ENCODE measurements around the gene CEL.

The CEL gene

DNA sequence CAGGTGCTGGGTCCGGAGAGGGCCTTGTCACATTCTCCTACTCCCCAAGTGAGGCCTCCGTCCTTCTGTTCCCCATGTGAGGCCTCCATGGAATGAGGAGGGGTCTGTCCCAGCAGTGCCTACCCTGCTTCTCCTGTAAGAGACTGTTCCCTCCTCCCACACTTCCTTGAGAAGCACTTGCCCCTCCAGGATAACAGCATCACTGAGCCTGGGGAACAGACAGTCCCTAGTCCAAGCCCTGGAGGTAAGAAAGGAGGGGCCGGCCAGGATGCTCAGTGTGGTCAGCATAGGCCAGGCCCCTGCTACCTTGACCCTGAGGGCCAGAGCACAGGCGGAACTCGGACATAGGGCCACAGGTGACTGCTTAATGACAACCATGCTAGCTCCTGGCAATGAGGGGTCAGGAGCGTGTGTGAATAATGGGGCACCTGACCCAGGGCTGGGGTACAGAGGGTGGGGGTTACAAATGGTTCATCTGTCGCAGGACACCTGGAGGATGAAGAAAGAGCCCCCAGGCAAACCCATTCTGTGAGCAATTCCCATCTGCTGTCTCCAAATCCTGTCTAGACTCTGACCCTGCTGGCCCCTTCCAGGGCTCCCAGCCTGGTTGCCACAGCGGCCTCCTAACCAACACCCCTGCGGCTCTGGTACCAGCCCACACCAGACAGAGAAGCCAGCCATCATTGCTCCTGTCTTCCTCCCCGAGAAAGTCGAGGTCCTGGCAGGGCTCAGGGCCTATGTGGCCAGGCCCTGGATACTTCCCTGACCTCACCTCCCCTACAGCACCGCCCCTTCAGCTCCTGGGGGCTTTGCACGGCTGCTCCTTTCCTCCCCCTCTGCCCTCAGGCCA, 39.0 kb downstream of the CEL start:
- Histone ChIP-seq H3K4me1 (ENCODE audit: control insufficient read depth, insufficient read depth, low read length) (no peaks in the 10 kb centered on the region), H3K9me3 (replicated peaks; ENCODE audit: low read length) (peaks cover 7% of the 10 kb centered on the region), H3K9ac (ENCODE audit: low read depth, low read length) (no peak overlapping the region), H3K4me3 (ENCODE audit: low read length) (no peak overlapping the region), H3K27me3 (ENCODE audit: control insufficient read depth, insufficient read depth, low read length) (no peaks in the 10 kb centered on the region), H3K36me3 (ENCODE audit: insufficient read depth, low read length) (peaks cover 50% of the 10 kb centered on the region), H3K4me2 (ENCODE audit: low read length) (no peak overlapping the region)

DNA sequence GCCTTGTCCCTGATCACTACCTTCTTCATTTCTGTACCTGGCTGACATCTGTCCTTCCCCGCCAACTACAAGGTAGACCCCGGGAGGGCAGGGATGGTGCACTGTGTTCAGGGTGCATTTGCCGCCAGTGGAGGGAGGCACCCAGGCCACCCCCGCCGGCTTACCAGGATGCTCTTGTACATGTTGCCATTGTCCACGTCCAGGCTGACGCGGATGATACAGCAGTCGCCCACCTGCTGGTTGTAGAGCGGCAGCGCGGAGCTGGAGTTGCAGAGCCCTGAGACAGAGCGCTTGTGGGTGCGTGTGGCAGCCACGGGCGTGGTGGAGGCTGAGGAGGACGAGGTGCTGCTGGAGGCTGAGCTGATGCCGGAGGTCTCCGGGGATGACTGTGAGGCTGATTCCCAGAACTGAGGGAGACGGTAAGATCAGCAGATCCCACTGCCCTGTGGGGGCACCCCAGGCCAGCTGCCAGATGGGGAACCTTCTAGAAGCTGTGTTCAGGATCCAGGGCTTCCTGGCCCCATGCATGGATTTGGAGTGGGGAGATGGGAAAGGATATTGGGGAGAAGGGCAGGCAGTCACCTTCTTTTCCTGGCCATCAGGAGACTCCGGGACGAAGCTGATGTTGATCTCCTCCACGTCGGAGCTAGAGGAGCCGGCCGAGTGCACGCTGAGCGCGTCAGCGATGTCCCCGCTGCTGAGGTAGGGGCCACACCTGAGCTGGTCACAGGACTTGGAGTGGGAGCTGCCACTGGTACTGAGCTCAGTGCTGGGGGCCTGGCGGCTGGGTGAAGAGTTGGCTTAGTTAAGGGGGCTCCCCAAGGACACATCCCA, 39.8 kb downstream of the CEL start:
- H3K4me2 ChIP-seq (ENCODE audit: low read length), result no peak overlapping the region
- H3K9me3 ChIP-seq (replicated peaks; ENCODE audit: low read length), result peaks cover 2% of the 10 kb centered on the region
- H3K4me3 ChIP-seq (ENCODE audit: low read length), result no peak overlapping the region
- peaks cover 51% of the 10 kb centered on the region for H3K36me3 ChIP-seq (ENCODE audit: insufficient read depth, low read length)
- no peaks in the 10 kb centered on the region for H3K4me1 ChIP-seq (ENCODE audit: control insufficient read depth, insufficient read depth, low read length)
- H3K27me3 ChIP-seq (ENCODE audit: control insufficient read depth, insufficient read depth, low read length), result no peaks in the 10 kb centered on the region
- H3K9ac ChIP-seq (ENCODE audit: low read depth, low read length), result no peak overlapping the region

DNA sequence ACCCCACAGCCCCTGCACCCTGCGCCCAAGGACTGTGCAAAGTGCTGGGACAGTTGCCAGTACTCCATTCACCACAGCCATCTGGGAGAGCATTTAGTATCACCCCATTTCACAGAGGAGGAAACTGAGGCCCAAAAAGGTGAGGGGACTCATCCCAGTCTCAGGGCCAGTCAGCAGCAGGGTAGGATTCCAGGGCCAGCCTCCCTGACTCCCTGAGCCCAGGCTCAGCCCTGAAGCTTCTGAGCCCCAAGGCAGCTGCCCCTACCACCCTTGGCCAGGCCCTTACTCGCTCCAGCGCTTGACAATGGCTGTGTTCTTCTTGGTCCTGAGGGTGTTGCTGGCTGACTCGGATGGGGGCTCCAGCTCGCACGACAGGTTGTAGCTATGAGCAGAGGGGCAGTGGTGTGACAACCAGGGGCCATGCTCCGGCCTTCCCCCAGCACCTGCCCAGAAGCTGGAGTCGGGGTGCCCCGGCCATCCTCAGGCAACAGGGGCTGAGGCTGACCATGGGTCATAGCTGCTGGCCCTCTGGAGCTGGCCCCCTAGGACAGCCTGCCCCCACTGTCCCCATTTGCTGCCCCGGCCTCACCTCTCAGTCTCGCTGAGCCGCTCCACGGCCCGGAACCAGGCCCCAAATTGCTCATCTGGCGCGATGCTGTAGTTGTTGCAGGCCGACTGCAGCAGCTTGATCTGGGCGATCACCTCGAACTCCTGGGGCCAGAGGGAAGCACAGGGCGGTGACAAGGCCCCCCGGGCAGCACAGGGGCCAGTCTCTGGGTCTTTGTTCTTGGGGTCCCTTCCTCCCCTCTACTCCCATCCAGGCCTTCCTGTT, 40.6 kb downstream of the CEL start:
- no peak overlapping the region for H3K4me3 ChIP-seq (ENCODE audit: low read length)
- peaks cover 54% of the 10 kb centered on the region for H3K36me3 ChIP-seq (ENCODE audit: insufficient read depth, low read length)
- no peaks in the 10 kb centered on the region for H3K27me3 ChIP-seq (ENCODE audit: control insufficient read depth, insufficient read depth, low read length)
- H3K9me3 ChIP-seq (replicated peaks; ENCODE audit: low read length), result no peaks in the 10 kb centered on the region
- no peak overlapping the region for H3K4me2 ChIP-seq (ENCODE audit: low read length)
- no peaks in the 10 kb centered on the region for H3K4me1 ChIP-seq (ENCODE audit: control insufficient read depth, insufficient read depth, low read length)
- no peak overlapping the region for H3K9ac ChIP-seq (ENCODE audit: low read depth, low read length)

DNA sequence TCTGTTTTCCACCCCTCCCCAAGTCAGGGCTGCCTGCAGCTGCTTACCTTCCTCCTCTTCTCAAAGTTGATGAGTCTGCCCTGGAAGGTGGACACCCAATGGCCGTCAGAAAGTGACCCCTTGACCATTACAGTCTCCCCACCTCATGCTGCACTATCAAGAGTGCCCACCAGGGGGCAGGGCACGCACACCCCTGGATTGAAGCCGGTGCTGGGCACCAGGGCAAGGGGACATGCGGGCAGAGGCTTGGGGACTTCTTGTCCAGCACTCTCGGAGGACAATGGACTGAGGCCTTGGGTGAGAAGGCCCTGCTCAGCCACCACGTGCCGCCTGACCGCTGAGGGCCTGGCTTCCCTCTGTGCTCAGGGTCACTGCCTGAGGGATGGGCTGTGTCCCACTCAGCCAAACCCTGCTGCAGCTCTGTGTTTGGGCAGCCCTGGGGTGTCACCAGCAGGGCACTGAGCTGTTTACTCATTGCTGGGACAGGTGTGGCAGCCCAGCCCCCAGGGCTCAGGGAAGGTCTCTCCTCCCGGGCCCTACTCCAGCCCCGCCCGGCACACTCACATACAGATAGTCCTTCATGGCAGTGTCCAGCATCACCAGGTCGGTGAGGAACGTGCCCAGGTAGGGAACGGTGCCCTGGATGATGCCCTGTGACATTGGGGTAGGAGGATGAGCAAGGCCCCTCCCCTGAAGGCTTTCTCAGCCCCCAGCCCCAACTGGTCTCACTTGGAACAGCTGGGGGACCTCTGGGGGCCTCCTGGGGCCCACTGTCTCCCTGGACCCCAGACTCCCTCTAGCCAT, 41.6 kb downstream of the CEL start:
- no peak overlapping the region for H3K4me2 ChIP-seq (ENCODE audit: low read length)
- H3K27me3 ChIP-seq (ENCODE audit: control insufficient read depth, insufficient read depth, low read length), result no peaks in the 10 kb centered on the region
- H3K4me1 ChIP-seq (ENCODE audit: control insufficient read depth, insufficient read depth, low read length), result no peaks in the 10 kb centered on the region
- no peak overlapping the region for H3K4me3 ChIP-seq (ENCODE audit: low read length)
- no peaks in the 10 kb centered on the region for H3K9me3 ChIP-seq (replicated peaks; ENCODE audit: low read length)
- H3K36me3 ChIP-seq (ENCODE audit: insufficient read depth, low read length), result peaks cover 54% of the 10 kb centered on the region
- H3K9ac ChIP-seq (ENCODE audit: low read depth, low read length), result no peak overlapping the region

DNA sequence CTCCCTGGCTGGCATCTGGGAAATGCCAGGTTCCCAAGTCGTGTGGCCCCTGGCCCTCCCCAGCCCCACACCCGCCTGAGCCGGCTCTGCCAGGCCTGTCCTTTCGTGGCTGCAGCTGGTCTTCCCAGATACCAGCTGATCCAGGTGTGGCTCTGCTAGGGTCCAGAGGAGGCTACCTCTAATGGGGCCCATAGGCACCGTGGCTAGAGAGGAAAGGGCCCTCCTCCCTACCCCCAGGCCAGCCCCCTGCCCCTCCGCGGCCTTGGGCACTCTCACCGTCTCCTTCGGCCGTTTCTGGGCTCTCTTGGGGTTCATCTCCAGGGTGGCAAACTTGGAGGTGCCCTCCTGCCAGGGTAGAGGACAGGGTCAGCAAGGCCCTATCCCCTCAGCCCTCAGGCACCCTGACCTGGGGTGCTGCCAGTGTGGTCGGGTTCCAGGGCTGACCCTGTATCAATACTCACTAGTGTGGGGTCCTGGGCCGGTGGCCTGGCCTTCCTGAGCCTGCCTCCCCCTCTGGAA, 42.3 kb downstream of the CEL start:
- H3K36me3 ChIP-seq (ENCODE audit: insufficient read depth, low read length), result peaks cover 57% of the 10 kb centered on the region
- H3K9ac ChIP-seq (ENCODE audit: low read depth, low read length), result no peak overlapping the region
- no peaks in the 10 kb centered on the region for H3K27me3 ChIP-seq (ENCODE audit: control insufficient read depth, insufficient read depth, low read length)
- H3K4me2 ChIP-seq (ENCODE audit: low read length), result no peak overlapping the region
- H3K4me3 ChIP-seq (ENCODE audit: low read length), result no peak overlapping the region
- no peaks in the 10 kb centered on the region for H3K4me1 ChIP-seq (ENCODE audit: control insufficient read depth, insufficient read depth, low read length)
- no peaks in the 10 kb centered on the region for H3K9me3 ChIP-seq (replicated peaks; ENCODE audit: low read length)

DNA sequence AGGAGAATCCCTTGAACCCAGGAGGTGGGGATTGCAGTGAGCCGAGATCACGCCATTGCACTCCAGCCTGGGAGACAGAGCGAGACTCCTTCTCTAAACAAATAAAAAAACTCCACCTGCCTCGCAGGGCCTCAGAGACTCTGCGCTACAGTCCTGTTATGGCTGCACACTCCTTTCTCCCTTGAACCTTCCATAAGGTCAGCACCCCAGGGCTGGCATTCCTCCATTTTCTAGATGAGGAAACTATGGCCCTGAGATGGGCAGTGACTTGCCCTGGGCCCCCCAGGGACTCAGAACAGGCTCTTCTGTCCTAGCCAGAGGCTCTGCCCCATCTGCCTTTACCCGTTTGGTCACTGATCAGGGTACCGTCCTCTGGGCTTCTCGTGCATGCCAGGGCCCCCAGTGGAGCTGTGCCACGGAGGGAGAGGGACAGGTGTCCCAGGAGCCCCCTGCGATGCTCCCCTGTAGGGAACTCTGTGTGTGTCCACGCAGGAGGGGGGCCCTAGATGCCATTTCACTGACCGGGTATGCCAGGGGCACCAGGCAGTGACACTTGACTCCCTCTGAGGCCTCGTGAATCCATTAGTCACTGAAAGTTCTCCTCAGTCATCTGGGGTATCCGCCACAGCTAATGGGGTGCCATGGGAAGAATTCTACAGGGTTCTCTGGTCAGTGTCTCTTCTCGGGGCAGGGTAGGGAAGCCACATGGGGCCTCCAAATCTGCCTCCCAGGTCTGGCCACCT, 43.1 kb downstream of the CEL start:
- Histone ChIP-seq H3K9me3 (replicated peaks; ENCODE audit: low read length) (no peaks in the 10 kb centered on the region), H3K36me3 (ENCODE audit: insufficient read depth, low read length) (peaks cover 57% of the 10 kb centered on the region), H3K27me3 (ENCODE audit: control insufficient read depth, insufficient read depth, low read length) (no peaks in the 10 kb centered on the region), H3K4me2 (ENCODE audit: low read length) (no peak overlapping the region), H3K4me3 (ENCODE audit: low read length) (no peak overlapping the region), H3K9ac (ENCODE audit: low read depth, low read length) (no peak overlapping the region), H3K4me1 (ENCODE audit: control insufficient read depth, insufficient read depth, low read length) (no peaks in the 10 kb centered on the region)

DNA sequence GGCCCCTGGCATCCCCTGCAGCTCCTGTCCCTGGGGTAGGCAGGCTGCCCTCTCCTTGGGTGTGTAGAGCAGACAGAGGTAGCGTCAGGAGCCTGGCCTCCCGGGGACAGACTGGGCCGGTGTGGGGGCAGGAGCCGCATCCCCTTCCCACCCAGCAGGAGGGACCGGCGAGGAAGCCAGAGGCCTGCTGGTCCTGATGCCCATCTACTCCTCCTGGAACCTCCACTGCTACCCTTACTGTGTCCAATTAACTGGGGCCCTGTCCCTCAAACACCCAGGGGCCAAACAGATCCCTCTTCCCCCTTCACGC, 43.6 kb downstream of the CEL start:
- no peak overlapping the region for H3K4me2 ChIP-seq (ENCODE audit: low read length)
- H3K4me3 ChIP-seq (ENCODE audit: low read length), result no peak overlapping the region
- no peaks in the 10 kb centered on the region for H3K4me1 ChIP-seq (ENCODE audit: control insufficient read depth, insufficient read depth, low read length)
- no peak overlapping the region for H3K9ac ChIP-seq (ENCODE audit: low read depth, low read length)
- peaks cover 56% of the 10 kb centered on the region for H3K36me3 ChIP-seq (ENCODE audit: insufficient read depth, low read length)
- H3K27me3 ChIP-seq (ENCODE audit: control insufficient read depth, insufficient read depth, low read length), result no peaks in the 10 kb centered on the region
- no peaks in the 10 kb centered on the region for H3K9me3 ChIP-seq (replicated peaks; ENCODE audit: low read length)

DNA sequence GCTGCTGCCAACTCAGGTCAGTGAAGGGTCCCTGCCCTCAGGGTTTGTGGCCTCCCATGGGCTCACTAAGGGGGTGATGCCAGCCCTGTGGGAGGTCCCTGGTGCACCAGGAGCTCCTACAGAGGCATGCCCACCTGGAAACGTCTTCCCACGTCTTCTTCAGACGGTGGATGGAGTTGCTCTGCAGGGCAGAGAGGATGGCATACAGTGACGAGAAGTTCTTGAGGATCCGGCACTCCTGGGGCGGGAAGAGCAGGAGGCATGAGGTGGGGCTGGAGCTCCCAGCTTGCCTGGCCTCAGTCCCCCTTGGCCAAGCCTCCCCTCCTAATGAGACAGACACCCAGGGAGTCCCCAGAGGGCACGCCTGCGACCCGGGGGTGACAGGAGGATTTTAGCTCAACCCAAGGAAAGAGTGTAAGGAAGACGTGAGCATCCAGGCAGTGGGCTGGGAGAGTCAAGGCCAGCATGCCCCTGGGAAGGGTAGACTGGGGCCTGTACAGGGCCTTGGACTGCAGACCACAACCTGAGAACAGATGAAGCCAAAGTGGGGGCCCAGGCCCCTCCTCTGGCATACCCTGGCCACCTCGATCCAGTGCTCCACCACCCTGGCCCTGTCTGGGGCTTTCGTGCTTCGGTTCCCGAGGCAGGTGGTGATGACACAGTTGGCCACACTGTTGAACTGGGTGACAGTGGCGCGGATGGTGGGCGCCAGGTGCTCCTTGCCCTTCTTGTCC, 44.9 kb downstream of the CEL start:
- Histone ChIP-seq H3K9ac (ENCODE audit: low read depth, low read length) (no peak overlapping the region), H3K4me2 (ENCODE audit: low read length) (no peak overlapping the region), H3K27me3 (ENCODE audit: control insufficient read depth, insufficient read depth, low read length) (no peaks in the 10 kb centered on the region), H3K4me1 (ENCODE audit: control insufficient read depth, insufficient read depth, low read length) (no peaks in the 10 kb centered on the region), H3K4me3 (ENCODE audit: low read length) (no peak overlapping the region), H3K36me3 (ENCODE audit: insufficient read depth, low read length) (peaks cover 45% of the 10 kb centered on the region), H3K9me3 (replicated peaks; ENCODE audit: low read length) (no peaks in the 10 kb centered on the region)

DNA sequence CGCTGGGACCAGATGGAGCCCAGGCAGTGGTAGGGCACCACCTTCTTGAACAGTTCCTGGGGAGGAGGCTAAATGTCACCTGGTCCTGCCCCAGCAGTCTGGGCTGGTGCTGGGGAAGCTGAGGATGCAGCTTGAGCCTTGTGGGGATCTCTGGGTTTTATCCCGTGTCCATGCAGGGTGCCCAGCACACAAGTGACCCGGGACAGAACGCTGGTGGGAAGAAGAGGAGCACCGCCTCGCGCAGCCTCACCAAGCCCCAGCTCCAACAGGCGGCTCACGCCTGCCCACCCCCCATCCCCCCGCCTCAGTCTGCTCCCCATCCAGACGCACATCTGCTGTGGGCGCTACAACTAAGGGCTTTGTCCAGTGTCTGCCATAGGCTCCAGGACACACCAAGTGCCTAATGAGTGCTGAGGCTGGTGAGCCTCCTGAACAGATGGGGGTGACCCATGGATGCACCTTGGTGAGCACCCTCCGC, 45.5 kb downstream of the CEL start:
- Histone ChIP-seq H3K36me3 (ENCODE audit: insufficient read depth, low read length) (peaks cover 39% of the 10 kb centered on the region), H3K4me2 (ENCODE audit: low read length) (no peak overlapping the region), H3K4me1 (ENCODE audit: control insufficient read depth, insufficient read depth, low read length) (no peaks in the 10 kb centered on the region), H3K4me3 (ENCODE audit: low read length) (no peak overlapping the region), H3K9me3 (replicated peaks; ENCODE audit: low read length) (no peaks in the 10 kb centered on the region), H3K9ac (ENCODE audit: low read depth, low read length) (no peak overlapping the region), H3K27me3 (ENCODE audit: control insufficient read depth, insufficient read depth, low read length) (no peaks in the 10 kb centered on the region)

All from skeletal muscle satellite cell (primary cell).